H1 (cell line): ENCODE results near the gene PC. TPM values are rescaled to one million over a fixed set of nuclear protein-coding genes. Genes with fewer than 3 reads are reported as not detected.

ENCODE experiments used
- CTCF ChIA-PET: fragments of 300-600 bp; sonication (Branson Sonifier 250); formaldehyde crosslinking; loops from one replicate; lab custom pipeline; 2021; ENCODE audit not compliant: partially characterized antibody; lab: Charles Lee
- POLR2A ChIA-PET: fragments of 300-600 bp; sonication (Branson Sonifier 250); formaldehyde crosslinking; loops from one replicate; lab custom pipeline; 2021; ENCODE audit warnings: inconsistent platforms; ENCODE audit not compliant: partially characterized antibody; lab: Charles Lee
- DNase-seq, 2 experiments: peaks; one replicate each; pipeline versions ENCODE4 v3.0.0 to v3.0.0-alpha.2; 2010 to 2022; ENCODE audit warnings: low spot score in 2 of 2, low read depth in 1 of 2, mixed read lengths in 1 of 2
- FAIRE-seq: peaks from 2 replicates; lab custom pipeline; 2011; peaks lifted over from hg19 to GRCh38; lab: Jason Lieb, UNC
- H2AFZ ChIP-seq: 2 replicates; pipeline ENCODE4 v1.8.1; 2012; ENCODE audit warnings: low read length, inconsistent platforms
- H2AK5ac ChIP-seq: 2 replicates; pipeline ENCODE4 v1.6.1; 2013; ENCODE audit warnings: low read depth, low read length
- H2BK120ac ChIP-seq: replicated peaks from 2 replicates; pipeline ENCODE3; 2013; ENCODE audit warnings: low read depth, low read length, inconsistent platforms
- H2BK12ac ChIP-seq: 2 replicates; pipeline ENCODE4 v1.6.1; 2013; ENCODE audit warnings: low read depth, low read length
- H2BK15ac ChIP-seq: 2 replicates; pipeline ENCODE4 v1.6.1; 2013; ENCODE audit warnings: low read length
- H2BK20ac ChIP-seq: 2 replicates; pipeline ENCODE4 v1.6.1; 2013; ENCODE audit warnings: low read length
- H2BK5ac ChIP-seq: 2 replicates; pipeline ENCODE4 v1.6.1; 2013; ENCODE audit warnings: low read depth, low read length
- H3K14ac ChIP-seq: 2 replicates; pipeline ENCODE4 v1.6.1; 2013; ENCODE audit warnings: inconsistent platforms; ENCODE audit not compliant: insufficient read length
- H3K18ac ChIP-seq: 2 replicates; pipeline ENCODE4 v1.6.1; 2013; ENCODE audit warnings: low read length; ENCODE audit errors: extremely low read depth
- H3K23ac ChIP-seq: 2 replicates; pipeline ENCODE4 v1.6.1; 2013; ENCODE audit warnings: inconsistent platforms; ENCODE audit not compliant: insufficient read length
- H3K23me2 ChIP-seq: 2 replicates; pipeline ENCODE4 v1.6.1; 2013; ENCODE audit warnings: low read depth, low read length
- H3K27ac ChIP-seq: 2 replicates; pipeline ENCODE4 v1.6.1; 2011; ENCODE audit warnings: low read depth, low read length, inconsistent platforms
- H3K27me3 ChIP-seq, 4 experiments: replicated peaks in 1 of 4; 1 replicate in 1 of 4; 2 replicates in 3 of 4; pipeline versions ENCODE4 v1.6.1 to v1.8.1; 2011 to 2013; ENCODE audit warnings: low read length in 3 of 4, mild to moderate bottlenecking in 3 of 4, inconsistent platforms in 2 of 4, mixed read lengths in 2 of 4, moderate library complexity in 1 of 4; ENCODE audit not compliant: control insufficient read depth in 3 of 4, insufficient read depth in 3 of 4; ENCODE audit errors: extremely low read depth in 1 of 4
- H3K36me3 ChIP-seq, 4 experiments: 2 replicates each; pipeline versions ENCODE4 v1.6.1 to v1.8.1; 2011 to 2013; ENCODE audit warnings: mild to moderate bottlenecking in 4 of 4, low read length in 3 of 4, moderate library complexity in 2 of 4, control low read depth in 1 of 4, inconsistent platforms in 1 of 4; ENCODE audit not compliant: insufficient read depth in 4 of 4, control insufficient read depth in 2 of 4
- H3K4ac ChIP-seq: replicated peaks from 2 replicates; pipeline ENCODE3; 2013; ENCODE audit warnings: low read length, low read depth, mixed read lengths, inconsistent platforms; ENCODE audit not compliant: insufficient read length
- H3K4me1 ChIP-seq, 4 experiments: replicated peaks in 1 of 4; 1 replicate in 1 of 4; 2 replicates in 3 of 4; pipeline versions ENCODE4 v1.6.1 to v1.8.1; 2011 to 2013; ENCODE audit warnings: low read length in 3 of 4, inconsistent platforms in 2 of 4, mixed read lengths in 1 of 4; ENCODE audit not compliant: insufficient read depth in 4 of 4, control insufficient read depth in 3 of 4
- H3K4me2 ChIP-seq, 2 experiments: 2 replicates each; pipeline versions ENCODE4 v1.6.1 to v1.8.1; 2011 to 2013; ENCODE audit warnings: low read depth in 2 of 2, low read length in 2 of 2, control low read depth in 1 of 2, inconsistent platforms in 1 of 2, mild to moderate bottlenecking in 1 of 2; ENCODE audit not compliant: insufficient read depth in 1 of 2
- H3K4me3 ChIP-seq, 4 experiments: fragments of 200-600, 300-600 bp in 1 of 4; sonication (generic), shearing (Covaris generic), sonication (Bioruptor Twin) in 1 of 4; 2 replicates each; pipeline versions ENCODE4 v1.5.1 to v1.8.1; 2011 to 2016; ENCODE audit warnings: low read length in 4 of 4, low read depth in 3 of 4, control low read depth in 2 of 4, inconsistent platforms in 2 of 4, mild to moderate bottlenecking in 2 of 4, mixed read lengths in 1 of 4, moderate library complexity in 1 of 4; ENCODE audit not compliant: insufficient read depth in 2 of 4; ENCODE audit errors: extremely low read depth in 1 of 4
- H3K56ac ChIP-seq: replicated peaks from 2 replicates; pipeline ENCODE3; 2013; ENCODE audit warnings: low read depth, mild to moderate bottlenecking, mixed read lengths, low read length, inconsistent platforms; ENCODE audit not compliant: insufficient read length
- H3K79me1 ChIP-seq: 2 replicates; pipeline ENCODE4 v1.6.1; 2013; ENCODE audit warnings: low read depth, low read length, control low read depth
- H3K79me2 ChIP-seq, 2 experiments: 2 replicates each; pipeline versions ENCODE4 v1.6.1 to v1.8.1; 2012 to 2013; ENCODE audit warnings: low read length in 2 of 2, mild to moderate bottlenecking in 2 of 2, inconsistent platforms in 1 of 2; ENCODE audit not compliant: insufficient read depth in 2 of 2, control insufficient read depth in 1 of 2
- H3K9ac ChIP-seq, 4 experiments: replicated peaks in 1 of 4; 1 replicate in 1 of 4; 2 replicates in 3 of 4; pipeline versions ENCODE4 v1.6.1 to v1.8.1; 2011 to 2013; ENCODE audit warnings: low read depth in 3 of 4, low read length in 3 of 4, control low read depth in 2 of 4, mild to moderate bottlenecking in 2 of 4, moderate library complexity in 2 of 4, inconsistent platforms in 1 of 4; ENCODE audit errors: extremely low read depth in 1 of 4
- H3K9me3 ChIP-seq, 2 experiments: 2 replicates each; pipeline versions ENCODE4 v1.6.1 to v1.8.1; 2012 to 2013; ENCODE audit warnings: mild to moderate bottlenecking in 2 of 2, moderate library complexity in 2 of 2, control low read depth in 1 of 2, inconsistent platforms in 1 of 2, low read depth in 1 of 2, low read length in 1 of 2, mixed read lengths in 1 of 2; ENCODE audit not compliant: insufficient read depth in 2 of 2
- H4K20me1 ChIP-seq, 2 experiments: replicated peaks in 1 of 2; 2 replicates each; pipeline versions ENCODE3 to v1.8.1; 2011 to 2013; ENCODE audit warnings: inconsistent platforms in 2 of 2, low read length in 2 of 2, mild to moderate bottlenecking in 1 of 2; ENCODE audit not compliant: insufficient read depth in 2 of 2, control insufficient read depth in 1 of 2
- H4K5ac ChIP-seq: 2 replicates; pipeline ENCODE4 v1.6.1; 2013; ENCODE audit warnings: low read length, low read depth, mixed read lengths, inconsistent platforms; ENCODE audit not compliant: insufficient read length
- H4K8ac ChIP-seq: 2 replicates; pipeline ENCODE4 v1.8.0; 2013; ENCODE audit warnings: mild to moderate bottlenecking, moderate library complexity, low read length, inconsistent platforms; ENCODE audit not compliant: insufficient read depth; ENCODE audit errors: extremely low read depth
- H4K91ac ChIP-seq: replicated peaks from 2 replicates; pipeline ENCODE3; 2013; ENCODE audit warnings: low read length, mixed read lengths, inconsistent platforms; ENCODE audit not compliant: insufficient read length
- CBX8 ChIP-seq: fragments of 300-800, 300-1000 bp; sonication (generic); IDR thresholded peaks from 2 replicates; pipeline ENCODE4 v1.7.1; 2016; ENCODE audit warnings: low read depth, low read length, borderline replicate concordance
- FOSL1 ChIP-seq: IDR thresholded peaks from 2 replicates; pipeline ENCODE4 v1.6.1; 2011; ENCODE audit warnings: mild to moderate bottlenecking, low read depth, low read length, moderate library complexity; ENCODE audit not compliant: insufficient read depth
- PHF8 ChIP-seq: fragments of 200-600 bp; sonication (generic); conservative IDR thresholded peaks from 2 replicates; pipeline ENCODE4 v1.7.1; 2012; ENCODE audit warnings: low read depth, mild to moderate bottlenecking, inconsistent platforms, low read length, moderate library complexity
- WGBS, 2 experiments: shearing (Covaris generic) in 1 of 2; methylation state at CpG; one replicate each; pipeline versions ENCODE4 v1.1.6 to v1.1.7; 2013 to 2015; ENCODE audit warnings: low lambda C conversion rate in 2 of 2, mixed read lengths in 2 of 2, inconsistent platforms in 1 of 2, low coverage in 1 of 2, missing lambda C conversion rate in 1 of 2; ENCODE audit not compliant: insufficient replicate concordance in 2 of 2, insufficient coverage in 1 of 2, insufficient read length in 1 of 2; ENCODE audit errors: extremely low coverage in 1 of 2, missing lambda C conversion rate in 1 of 2; 5-methylcytosine and 5-hydroxymethylcytosine counted together
- polyA plus RNA-seq, 7 experiments: library from polyadenylated mRNA; depleted of rRNA in 3 of 7; stranded (reverse) in 5 of 7; unstranded in 2 of 7; fragments of >200 nt in 5 of 7; fragments of 200-250 nt in 2 of 7; gene quantifications; 1 replicate in 5 of 7; 2 replicates in 1 of 7; 4 replicates in 1 of 7; pipeline versions ENCODE4 v1.2.1 to v1.2.3, GENCODE V29; 2011 to 2013; ENCODE audit warnings: missing spikeins in 2 of 7, mixed read lengths in 2 of 7
- total RNA-seq: library from RNA; stranded (reverse); fragmentation: NEBNext Ultra II Directional; extraction: Animal tissue kit (Norgen Biotek cat#: 25700); gene quantifications from 2 replicates; pipeline ENCODE4 v1.2.1, GENCODE V29; 2021

Gene PC
- total and polyA plus RNA-seq, 2 of the 8 experiments (the other 6 are each of a cell fraction or from before 2014, with no cell fraction given), result 11.5 to 27.5 TPM

GRCh38 chr11:66912911-66913310 lies 45.3 kb downstream of the PC start:
- peaks cover 5 to 21% (median 12%) of the 10 kb centered on the region in 4 experiments for H3K4me1 ChIP-seq
- H2AFZ ChIP-seq, result no peak overlapping the region
- peak overlapping the region; percentile 33 for H3K18ac ChIP-seq
- H3K56ac ChIP-seq, result no peak overlapping the region
- no peak overlapping the region for H3K9ac ChIP-seq
- no peaks in the 10 kb centered on the region for H3K36me3 ChIP-seq
- no peak for TF ChIP-seq FOSL1
- no peak for TF ChIP-seq PHF8
- no peak for TF ChIP-seq CBX8
- TF ChIP-seq, all 59 proteins: peak for 0
- WGBS, 2 experiments, result 85% methylated on average over 9 of the region's 9 CpGs; no CpG with 5 or more reads in 1 of the 2 experiments
- no peak for DNase-seq
- POLR2A ChIA-PET, result interaction anchor here (0.9 kb wide), 1 partner anchor 26 kb away, joined by 3 read pairs; no protein-coding TSS in a partner anchor
- FAIRE-seq, result no peak
- H2AK5ac ChIP-seq, result no peak overlapping the region
- no peak overlapping the region for H4K8ac ChIP-seq
- 0 out of 2 replicates have a peak overlapping the region, but pooled peaks have one; percentile 25 for H2BK20ac ChIP-seq
- peak overlapping the region; percentile 4; the same call in 1 of the 2 replicates for H2BK5ac ChIP-seq
- no peaks in the 10 kb centered on the region for H3K79me2 ChIP-seq
- CTCF ChIA-PET, result interaction anchor here (0.9 to 1.5 kb wide), 3 partner anchors 29 to 63 kb away, joined by 3 to 5 read pairs (median 4); partner anchors contain the start of gene C11orf86
- no peak overlapping the region for H4K91ac ChIP-seq
- H2BK12ac ChIP-seq, result peak overlapping the region; percentile 68
- H3K9me3 ChIP-seq, result no peaks in the 10 kb centered on the region
- no peak overlapping the region for H2BK120ac ChIP-seq
- no peak overlapping the region for H3K14ac ChIP-seq
- H3K4me3 ChIP-seq, result no peak overlapping the region
- H3K79me1 ChIP-seq, result no peaks in the 10 kb centered on the region
- no peak overlapping the region for H3K4me2 ChIP-seq
- H3K23ac ChIP-seq, result no peak overlapping the region
- H2BK15ac ChIP-seq, result peak overlapping the region; percentile 73; the same call in 1 of the 2 replicates
- no peak overlapping the region for H3K27ac ChIP-seq
- H3K23me2 ChIP-seq, result no peaks in the 10 kb centered on the region
- H3K27me3 ChIP-seq, result no peaks in the 10 kb centered on the region
- no peak overlapping the region for H3K4ac ChIP-seq
- no peaks in the 10 kb centered on the region for H4K20me1 ChIP-seq
- no peak overlapping the region for H4K5ac ChIP-seq
